Ecto neural progenitor cell (in vitro differentiated cells): ENCODE measurements around the gene PSMA3.

ENCODE experiments used
- DNase-seq: peaks from one replicate; pipeline ENCODE4 v3.0.0-alpha.2; 2018; ENCODE audit warnings: low spot score

PSMA3 gene

GRCh38 chr14:58299401-58300330 lies 55.0 kb downstream of the PSMA3 start:
- no peak for DNase-seq

GRCh38 chr14:58301416-58301815 lies 56.8 kb downstream of the PSMA3 start:
- no peak for DNase-seq

- DNase-seq = no peak
Observed at GRCh38 chr14:58305730-58306129, 61.1 kb downstream of the PSMA3 start.

- no peak for DNase-seq
Observed at GRCh38 chr14:58307597-58308316, 63.1 kb downstream of the PSMA3 start.

- no peak for DNase-seq
Observed at GRCh38 chr14:58309086-58309485, 64.4 kb downstream of the PSMA3 start.

- no peak for DNase-seq
Observed at GRCh38 chr14:58313699-58314098, 69.1 kb downstream of the PSMA3 start.

GRCh38 chr14:58315606-58316005 lies 71.0 kb downstream of the PSMA3 start:
- DNase-seq = no peak
